ENCODE data around the gene GALNT9.

- no peak for TF ChIP-seq POLR2A (IDR thresholded peaks at IDR 0.05)
- no peak for TF ChIP-seq CTCF (IDR thresholded peaks at IDR 0.05)
These were observed 99.0 kb downstream of the GALNT9 start for GRCh38 chr12:132230381-132230780.
